Dermis microvascular lymphatic vessel endothelial cell (primary cell): Measurements from ENCODE around the gene ZNF44. TPM values are rescaled to one million over a fixed set of nuclear protein-coding genes. Genes with fewer than 3 reads are reported as not detected.
A peak's percentile ranks its signal among the peaks of the same experiment; 100 is the strongest.
"Not testable (repeated sequence)": the region's sequence is repeated elsewhere in the genome, so short reads cannot be mapped to it uniquely, and the experiment has no call there.

Experiments used
- DNase-seq, 2 donors: peaks; one replicate each; pipeline versions ENCODE4 v3.0.0 to v3.0.0-alpha.2; 2010; ENCODE audit warnings: low read depth in 2 of 2
- total RNA-seq: library from RNA; depleted of rRNA; stranded (reverse); fragments of >200 nt; gene quantifications from 2 replicates; pipeline ENCODE4 v1.2.1, GENCODE V29; 2014

Gene ZNF44
- total RNA-seq = 3.9 and 4.8 TPM in 2 replicates

GRCh38 chr19:12294249-12295158, at the start of gene ZNF44:
ZNF44 (minus strand) TSS chr19:12294883; CDS start chr19:12294694, 189 bp downstream.
- DNase-seq = peak; percentile 91 to 96

- DNase-seq = peak; percentile 81 to 94
These were observed 38.8 kb upstream of the ZNF44 start, which contains the start of gene ZNF563 for GRCh38 chr19:12333162-12334159. ZNF563 (minus strand) TSS chr19:12333633; CDS start chr19:12333482, 151 bp downstream.

GRCh38 chr19:12331211-12331941, 36.7 kb upstream of the ZNF44 start:
- DNase-seq = no peak

GRCh38 chr19:12330340-12330739, 35.7 kb upstream of the ZNF44 start:
- no peak for DNase-seq

- DNase-seq = no peak
These were observed 31.0 kb upstream of the ZNF44 start for GRCh38 chr19:12325690-12326089.

GRCh38 chr19:12318782-12319413, 24.2 kb upstream of the ZNF44 start:
- no peak for DNase-seq

GRCh38 chr19:12314553-12314952, 19.9 kb upstream of the ZNF44 start:
- DNase-seq = no peak

GRCh38 chr19:12308891-12309290, 14.2 kb upstream of the ZNF44 start:
- DNase-seq = not testable (repeated sequence)

GRCh38 chr19:12295191-12295590, 508 bp upstream of the ZNF44 start:
- no peak for DNase-seq

GRCh38 chr19:12293777-12294248, 870 bp downstream of the ZNF44 start:
- peak in 1 of 2 donors; percentile 52 for DNase-seq

GRCh38 chr19:12289790-12290065, 5.0 kb downstream of the ZNF44 start:
- DNase-seq = no peak

- DNase-seq = no peak
These were observed 6.7 kb downstream of the ZNF44 start for GRCh38 chr19:12287958-12288500.

- DNase-seq = no peak
These were observed 10.1 kb downstream of the ZNF44 start for GRCh38 chr19:12284631-12285030.

- DNase-seq = no peak
These were observed 10.5 kb downstream of the ZNF44 start for GRCh38 chr19:12284226-12284625.

GRCh38 chr19:12278713-12279112, 16.0 kb downstream of the ZNF44 start:
- peak in 1 of 2 donors; percentile 30 for DNase-seq

- DNase-seq = no peak
These were observed 21.4 kb downstream of the ZNF44 start for GRCh38 chr19:12272980-12273901.

- no peak for DNase-seq
These were observed 22.3 kb downstream of the ZNF44 start for GRCh38 chr19:12272386-12272785.

GRCh38 chr19:12270854-12271253, 23.8 kb downstream of the ZNF44 start:
- no peak for DNase-seq
